LNCaP clone FGC (cell line): ENCODE measurements around the gene MAMDC2.

Experiments
- DNase-seq: peaks from one replicate; pipeline ENCODE4 v3.0.0-alpha.2; 2011; ENCODE audit warnings: low read depth
- H3K4me3 ChIP-seq: 2 replicates; pipeline ENCODE4 v1.5.1; 2011; ENCODE audit warnings: mild to moderate bottlenecking, low read depth, low read length, control low read depth
- TF ChIP-seq, protein P1 (sequence below): IDR thresholded peaks from 2 replicates; pipeline ENCODE4 v1.5.1; 2012; ENCODE audit warnings: mild to moderate bottlenecking; ENCODE audit not compliant: control insufficient read depth, insufficient read depth; ENCODE audit errors: extremely low read depth

Gene MAMDC2

DNA sequence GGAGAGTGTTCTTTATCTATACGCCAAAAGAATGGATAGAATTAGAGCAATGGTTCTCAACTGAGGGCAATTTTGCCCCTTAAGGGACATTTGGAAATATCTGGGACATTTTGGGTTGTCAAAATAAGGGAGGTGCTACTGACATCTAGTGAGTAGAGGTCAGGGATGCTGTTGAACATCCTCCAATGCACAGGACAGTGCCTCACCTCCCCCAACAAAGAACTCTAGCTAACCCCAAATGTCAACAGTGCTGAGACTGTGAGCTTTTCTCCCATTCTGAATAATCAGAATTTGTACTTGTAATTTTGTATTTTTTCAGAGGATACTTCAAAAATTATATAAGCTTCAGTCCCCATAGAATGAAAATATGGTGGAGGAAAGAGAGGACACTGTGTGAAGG, 206.6 kb downstream of the MAMDC2 start:
- TF ChIP-seq, protein P1, sequence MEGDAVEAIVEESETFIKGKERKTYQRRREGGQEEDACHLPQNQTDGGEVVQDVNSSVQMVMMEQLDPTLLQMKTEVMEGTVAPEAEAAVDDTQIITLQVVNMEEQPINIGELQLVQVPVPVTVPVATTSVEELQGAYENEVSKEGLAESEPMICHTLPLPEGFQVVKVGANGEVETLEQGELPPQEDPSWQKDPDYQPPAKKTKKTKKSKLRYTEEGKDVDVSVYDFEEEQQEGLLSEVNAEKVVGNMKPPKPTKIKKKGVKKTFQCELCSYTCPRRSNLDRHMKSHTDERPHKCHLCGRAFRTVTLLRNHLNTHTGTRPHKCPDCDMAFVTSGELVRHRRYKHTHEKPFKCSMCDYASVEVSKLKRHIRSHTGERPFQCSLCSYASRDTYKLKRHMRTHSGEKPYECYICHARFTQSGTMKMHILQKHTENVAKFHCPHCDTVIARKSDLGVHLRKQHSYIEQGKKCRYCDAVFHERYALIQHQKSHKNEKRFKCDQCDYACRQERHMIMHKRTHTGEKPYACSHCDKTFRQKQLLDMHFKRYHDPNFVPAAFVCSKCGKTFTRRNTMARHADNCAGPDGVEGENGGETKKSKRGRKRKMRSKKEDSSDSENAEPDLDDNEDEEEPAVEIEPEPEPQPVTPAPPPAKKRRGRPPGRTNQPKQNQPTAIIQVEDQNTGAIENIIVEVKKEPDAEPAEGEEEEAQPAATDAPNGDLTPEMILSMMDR, result no peak
- no peak for DNase-seq
- no peak overlapping the region for H3K4me3 ChIP-seq

DNA sequence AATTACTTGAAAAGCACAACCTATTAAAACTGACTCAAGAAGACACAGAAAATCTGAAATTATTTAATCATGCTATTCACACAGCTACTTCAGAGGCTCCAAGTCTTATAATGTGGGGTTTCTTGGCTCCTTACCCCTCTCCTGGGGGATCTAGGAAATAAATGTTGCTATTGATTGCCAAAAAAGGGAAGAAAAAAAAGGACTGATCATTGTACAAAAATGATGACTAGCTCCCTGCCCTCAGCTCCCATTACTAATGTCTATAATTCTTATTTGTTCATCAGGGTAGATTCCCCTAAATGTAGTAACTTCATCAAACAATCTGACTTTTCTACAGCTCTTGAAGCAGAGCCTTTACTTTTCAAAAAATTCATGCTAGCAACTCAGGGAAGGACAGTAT, 211.8 kb downstream of the MAMDC2 start:
- TF ChIP-seq, protein P1, result no peak
- H3K4me3 ChIP-seq, result no peak overlapping the region

DNA sequence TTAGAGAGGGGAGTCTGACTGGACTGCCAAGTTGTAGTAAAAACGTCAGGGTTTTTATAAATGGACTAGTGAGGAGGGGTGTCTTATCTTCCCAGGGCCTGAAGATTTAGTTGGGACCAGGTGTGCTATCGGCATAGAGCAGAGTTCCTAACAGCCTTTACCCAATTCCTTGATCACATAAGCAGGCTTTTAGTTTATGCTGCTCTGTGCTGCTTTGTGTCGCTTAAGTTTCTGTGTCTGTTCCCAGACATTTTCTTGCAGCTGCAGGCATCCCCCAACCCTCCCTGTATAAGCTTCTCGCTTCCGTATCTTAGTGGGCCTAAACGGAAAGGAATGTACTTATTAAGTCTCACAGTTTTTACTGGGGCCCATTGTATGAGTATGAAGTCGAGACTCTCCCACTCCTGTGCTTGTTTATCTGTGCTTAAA, 212.5 kb downstream of the MAMDC2 start:
- TF ChIP-seq, protein P1, result no peak
- no peak overlapping the region for H3K4me3 ChIP-seq
- DNase-seq, result no peak

More for the DNA sequence above, 211.8 kb downstream of the MAMDC2 start:
- no peak for DNase-seq

GRCh38 chr9:70257502-70257901, 213.9 kb downstream of the MAMDC2 start:
- H3K4me3 ChIP-seq, result 0 out of 2 replicates have a peak overlapping the region, but pooled peaks have one; percentile 79

GRCh38 chr9:70257991-70258691, 214.5 kb downstream of the MAMDC2 start:
- TF ChIP-seq, protein P1, result no peak
- DNase-seq, result peak; percentile 57
- peak overlapping the region; percentile 79 for H3K4me3 ChIP-seq

More at GRCh38 chr9:70257502-70257901, 213.9 kb downstream of the MAMDC2 start:
- DNase-seq, result no peak
- TF ChIP-seq, protein P1, result no peak

- TF ChIP-seq, protein P1, result no peak
- peak within 1 kb of the TSS; percentile 79 for H3K4me3 ChIP-seq
- peak; percentile 69 for DNase-seq
These were observed 215.3 kb downstream of the MAMDC2 start, which contains the start of gene SMC5 for GRCh38 chr9:70258692-70259511. TSS of gene SMC5 (plus strand) at chr9:70258978. CDS start at chr9:70259079, 101 bp downstream.
